GM23338 (cell line): ENCODE data around the gene INHBB. TPM values are rescaled to one million over a fixed set of nuclear protein-coding genes. Genes with fewer than 3 reads are reported as not detected.

Experiments
- polyA plus RNA-seq: library from polyadenylated mRNA; unstranded; fragments of >200 nt; fragmentation: Nextera tagmentation; extraction: Ambion mirVana; gene quantifications from 2 replicates; pipeline ENCODE4 v1.2.1, GENCODE V29; 2016
- total RNA-seq: library from RNA; depleted of rRNA; stranded (reverse); fragments of >200 nt; shearing (Covaris generic); gene quantifications from 2 replicates; pipeline ENCODE4 v1.2.3, GENCODE V29; 2014; rRNA removed

Gene INHBB
- total and polyA plus RNA-seq, 2 experiments from 2014 or later, result 0.21 TPM; not detected in 1

Other genes with a start within 250 kb of the INHBB start
- gene TMEM185B, start 122.7 kb upstream of the INHBB start, total RNA-seq, result 15.2 and 24.4 TPM in 2 replicates
- 3.9 and 6.1 TPM in 2 replicates for gene TMEM185B, start 122.7 kb upstream of the INHBB start, polyA plus RNA-seq
- 16.4 and 17.4 TPM in 2 replicates for gene RALB, start 93.3 kb upstream of the INHBB start, total RNA-seq
- 15.2 and 16.2 TPM in 2 replicates for gene RALB, start 93.3 kb upstream of the INHBB start, polyA plus RNA-seq